Anterior cingulate cortex (tissue), 58 donors: ENCODE measurements around the gene MRPL16.
"Not testable (repeated sequence)": the region's sequence is repeated elsewhere in the genome, so short reads cannot be mapped to it uniquely, and the experiment has no call there.

Experiments used
- DNase-seq, 58 donors: peaks; one replicate each; lab custom pipeline; 2025; lab: John Stamatoyannopoulos, UW

The MRPL16 gene

DNA sequence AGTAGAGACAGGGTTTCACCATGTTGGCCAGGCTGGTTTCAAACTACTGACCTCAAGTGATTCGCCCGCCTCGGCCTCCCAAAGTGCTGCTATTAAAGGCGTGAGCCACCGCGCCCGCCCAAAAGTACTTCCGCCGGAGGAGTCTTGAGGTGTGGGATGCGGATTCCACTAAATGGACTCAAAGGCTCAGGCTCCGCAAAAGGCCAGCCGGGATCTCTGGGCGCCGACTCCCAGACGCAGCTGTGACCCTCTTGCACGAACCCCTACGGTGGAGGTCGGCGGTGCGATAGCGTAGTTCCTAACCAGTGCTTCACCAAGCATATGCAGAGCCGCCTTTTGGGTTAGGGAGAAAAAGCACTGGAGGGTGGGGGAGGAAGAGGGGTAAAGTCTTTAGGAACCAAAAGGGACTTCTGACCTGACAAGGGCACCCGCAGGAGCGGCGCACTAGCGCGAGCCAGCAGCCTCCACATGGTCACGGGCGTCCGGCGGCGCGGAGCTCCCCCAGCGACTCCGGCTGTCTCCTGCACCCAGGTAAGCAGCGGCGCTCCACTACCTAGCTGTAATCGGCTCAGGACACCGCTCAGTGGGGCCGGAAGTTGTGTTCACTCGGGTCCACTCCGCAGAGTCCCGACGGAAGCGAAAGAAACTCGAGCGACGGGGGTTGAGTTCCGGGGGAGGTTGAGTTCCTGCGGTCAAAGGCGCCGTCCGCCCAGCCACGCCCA, at the start of gene MRPL16:
TSS of gene MRPL16 (minus strand) at position 590 of the 722 bp plus-strand sequence. CDS start at position 470, 120 bp downstream.
- DNase-seq = peak in 57 of 58 donors; percentile 32 to 94 (median 76)

DNA sequence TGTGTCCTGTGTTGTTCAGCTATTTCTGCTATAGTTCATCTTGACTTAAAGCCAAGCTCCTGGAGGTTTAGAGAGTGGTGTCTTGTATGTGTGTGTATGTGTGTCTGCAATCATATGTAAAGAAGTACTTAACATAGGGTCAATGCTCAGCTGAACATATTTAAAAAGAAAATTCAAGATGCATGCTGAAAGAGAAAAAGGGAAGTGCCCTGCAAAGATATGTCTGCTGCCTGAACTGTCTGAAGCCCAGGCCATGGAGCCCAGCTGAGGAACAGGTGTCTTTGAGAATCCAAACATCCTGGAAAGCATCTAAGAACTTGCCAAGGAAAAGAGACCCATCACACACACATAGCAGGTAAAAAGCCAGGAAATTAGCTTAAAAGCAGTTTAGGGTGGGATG, 49.1 kb upstream of the MRPL16 start:
- DNase-seq = no peak

DNA sequence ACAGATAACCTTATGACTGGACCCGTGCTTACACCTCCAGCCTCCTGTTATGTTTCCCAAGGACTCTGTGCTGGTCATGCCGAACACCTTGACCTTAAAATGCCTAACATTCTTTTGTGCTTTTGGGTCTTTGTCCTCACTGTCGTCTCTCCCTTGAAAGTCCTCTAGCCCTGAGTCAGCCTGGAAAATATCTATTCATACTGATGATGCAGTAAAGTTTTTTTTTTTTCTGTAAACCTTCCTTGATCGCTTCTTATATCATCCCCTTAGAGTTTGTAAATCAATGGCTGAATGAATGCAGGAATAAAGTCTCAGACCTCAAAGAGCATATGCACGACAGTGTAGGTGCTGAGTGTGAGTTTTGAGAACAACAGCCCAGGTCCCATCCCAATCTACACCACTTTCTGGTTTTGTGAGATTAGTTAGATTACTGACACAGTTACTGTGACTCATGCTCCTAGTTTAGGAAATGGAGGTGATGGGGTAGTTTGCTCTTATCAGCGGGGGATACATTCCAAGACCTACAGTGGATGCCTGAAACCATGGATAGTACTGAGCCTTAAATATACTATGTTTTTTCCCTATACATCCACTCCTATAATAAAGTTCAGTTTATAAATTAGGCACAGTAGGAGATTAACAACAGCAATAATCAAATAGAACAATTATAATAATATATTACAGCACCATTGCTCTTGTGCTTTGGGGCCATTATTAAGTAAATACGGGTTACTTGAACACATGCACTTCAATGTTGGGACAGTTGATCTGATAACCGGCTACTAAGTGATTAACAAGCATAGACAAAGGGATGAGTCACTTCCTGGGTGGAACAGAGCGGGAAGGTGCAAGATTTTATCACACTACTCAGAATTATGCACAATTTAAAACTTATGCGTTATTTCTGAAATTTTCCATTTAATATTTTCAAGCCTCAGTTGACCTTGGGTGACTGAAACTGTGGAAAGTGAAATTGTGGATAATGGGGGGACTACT, 47.2 kb upstream of the MRPL16 start:
- no peak for DNase-seq

DNA sequence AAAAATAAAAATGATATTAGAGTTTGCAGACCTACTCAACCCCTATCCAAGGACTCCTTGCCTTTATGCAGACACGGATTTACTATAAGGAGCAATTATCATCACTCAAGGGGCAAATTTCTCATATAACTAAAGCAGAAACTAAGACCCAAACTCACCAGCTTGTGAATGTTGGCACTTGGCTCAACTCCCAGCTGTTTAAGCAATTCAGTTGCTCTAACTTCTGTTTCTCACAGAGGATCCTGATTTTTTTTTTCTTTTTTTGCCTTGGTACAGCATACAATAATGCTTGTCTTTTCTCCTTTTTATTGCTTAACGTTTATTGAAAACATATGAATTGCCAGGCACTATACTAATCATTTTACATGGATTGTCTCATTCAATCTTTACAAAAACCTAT, 44.3 kb upstream of the MRPL16 start:
- DNase-seq = no peak

DNA sequence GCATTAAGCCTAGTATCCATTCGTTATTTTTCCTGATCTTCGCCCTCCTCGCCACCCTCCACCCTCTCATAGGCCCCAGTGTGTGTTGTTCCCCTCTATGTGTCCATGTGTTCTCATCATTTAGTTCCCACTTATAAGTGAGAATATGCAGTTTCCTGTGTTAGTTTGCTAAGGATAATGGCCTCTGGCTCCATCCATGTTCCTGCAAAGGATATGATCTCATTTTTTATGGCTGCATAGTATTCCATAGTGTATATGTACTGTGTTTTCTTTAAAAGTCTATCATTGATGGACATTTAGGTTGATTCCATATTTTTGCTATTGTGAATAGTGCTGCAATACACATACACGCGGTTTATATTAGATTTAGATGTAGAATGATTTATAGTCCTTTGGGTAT, 40.8 kb upstream of the MRPL16 start:
- DNase-seq = not testable (repeated sequence)

DNA sequence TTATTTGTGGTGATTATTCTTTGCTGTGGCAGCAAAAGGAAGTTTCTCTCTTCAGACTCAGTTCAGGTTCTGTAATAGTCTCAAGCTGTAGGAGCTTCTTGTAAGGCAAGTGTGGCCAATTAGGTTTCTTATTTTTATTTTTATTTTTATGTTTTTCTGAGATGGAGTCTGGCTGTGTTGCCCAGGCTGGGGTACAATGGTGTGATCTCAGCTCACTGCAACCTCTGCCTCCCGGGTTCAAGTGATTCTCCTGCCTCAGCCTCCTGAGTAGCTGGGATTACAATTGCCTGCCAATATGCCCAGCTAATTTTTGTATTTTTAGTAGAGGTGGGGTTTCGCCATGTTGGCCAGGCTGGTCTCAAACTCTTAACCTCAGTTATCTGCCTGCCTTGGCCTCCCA, 39.0 kb upstream of the MRPL16 start:
- not testable (repeated sequence) for DNase-seq

DNA sequence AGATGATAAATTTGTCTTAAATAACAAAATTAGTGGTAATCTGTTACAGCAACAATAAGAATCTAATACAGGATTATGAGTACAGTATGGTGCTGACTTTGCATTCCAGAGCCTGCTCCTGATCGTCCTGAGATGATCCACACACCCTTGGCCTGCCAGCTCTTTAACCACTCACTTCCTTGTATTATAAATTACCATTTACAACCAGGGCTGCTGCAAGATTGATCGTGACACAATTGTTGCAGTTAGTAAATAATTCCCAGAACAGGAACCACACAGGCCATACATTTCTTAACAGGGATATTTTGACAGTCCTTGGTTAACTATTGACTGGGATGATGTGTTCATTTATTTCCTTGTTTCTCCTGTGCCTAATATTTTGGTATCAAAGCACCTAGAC, 38.6 kb upstream of the MRPL16 start:
- no peak for DNase-seq

DNA sequence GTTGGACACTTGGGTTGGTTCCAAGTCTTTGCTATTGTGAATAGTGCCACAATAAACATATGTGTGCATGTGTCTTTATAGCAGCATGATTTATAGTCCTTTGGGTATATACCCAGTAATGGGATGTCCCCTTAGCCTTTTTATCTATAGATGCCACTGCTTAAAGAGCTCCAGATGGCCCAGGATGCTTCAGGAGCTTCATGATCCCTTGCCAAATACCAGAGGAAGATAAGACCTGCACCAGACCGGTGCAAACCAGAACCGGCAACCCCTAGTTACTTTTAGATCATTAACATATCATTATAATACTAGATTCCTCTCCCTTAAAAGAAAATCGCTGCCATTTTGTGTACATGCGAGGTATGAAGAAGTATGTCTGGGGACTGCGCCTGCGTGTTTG, 37.9 kb upstream of the MRPL16 start:
- not testable (repeated sequence) for DNase-seq

DNA sequence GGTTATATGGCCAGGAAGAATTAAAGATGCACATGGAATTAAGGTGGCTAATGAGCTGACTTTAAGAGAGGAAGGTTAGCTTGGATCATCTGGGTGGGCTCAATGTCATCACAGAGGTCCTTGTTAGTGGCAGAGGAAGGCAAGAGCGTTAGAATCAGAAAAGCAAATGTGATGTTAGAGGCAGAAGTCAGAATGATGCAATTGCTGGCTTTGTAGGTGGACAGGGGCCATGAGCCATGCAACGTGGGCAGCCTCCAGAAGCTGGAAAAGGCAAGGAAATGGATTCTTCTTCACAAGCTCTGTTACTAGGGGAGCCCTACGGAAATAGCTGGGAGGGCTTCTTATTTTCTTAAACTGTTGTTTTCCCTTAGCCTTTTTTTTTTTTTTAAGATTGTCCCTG, 37.0 kb upstream of the MRPL16 start:
- no peak for DNase-seq

DNA sequence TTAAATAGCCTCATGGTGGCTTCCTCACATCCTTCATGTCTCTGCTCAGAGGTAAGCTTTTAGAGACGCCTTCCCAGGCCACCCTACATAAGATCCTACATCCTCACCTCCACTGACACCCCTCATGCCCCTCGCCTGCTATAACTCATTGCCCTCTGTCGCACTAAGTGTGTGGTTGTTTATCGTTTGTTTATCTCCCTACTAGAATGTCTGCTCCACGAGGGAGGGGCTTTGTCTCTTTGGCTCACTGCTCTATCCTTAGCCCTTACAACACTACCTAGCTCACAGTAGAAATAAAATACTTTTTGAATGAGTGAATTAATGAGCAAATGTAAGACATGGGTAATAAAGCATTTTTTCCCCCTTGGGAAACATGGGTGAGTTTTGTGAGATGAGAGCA, 36.0 kb upstream of the MRPL16 start:
- DNase-seq = no peak

DNA sequence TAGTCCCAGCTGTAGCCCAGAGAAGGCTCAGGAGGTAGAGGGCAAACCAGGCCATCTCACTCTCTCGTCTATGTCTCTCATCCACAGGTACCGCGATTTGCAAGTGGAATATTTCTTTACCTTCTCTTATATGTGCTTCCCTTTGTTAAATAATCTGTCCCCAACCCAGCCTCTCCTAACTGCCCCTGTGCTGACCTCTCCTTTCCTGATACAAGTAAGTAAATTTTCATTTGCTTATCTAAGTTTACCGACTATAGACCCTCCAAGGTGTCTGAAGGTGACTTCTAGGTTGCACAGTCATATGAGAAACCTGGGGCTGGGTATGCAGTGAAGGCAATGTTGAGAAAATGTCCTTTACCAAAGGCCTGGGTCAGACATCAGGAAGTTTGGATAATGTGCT, 34.8 kb upstream of the MRPL16 start, which contains the start of gene CBLIF:
TSS of gene CBLIF (minus strand) at position 101 of the 400 bp plus-strand sequence. CDS start at position 55, 46 bp downstream.
- no peak for DNase-seq

DNA sequence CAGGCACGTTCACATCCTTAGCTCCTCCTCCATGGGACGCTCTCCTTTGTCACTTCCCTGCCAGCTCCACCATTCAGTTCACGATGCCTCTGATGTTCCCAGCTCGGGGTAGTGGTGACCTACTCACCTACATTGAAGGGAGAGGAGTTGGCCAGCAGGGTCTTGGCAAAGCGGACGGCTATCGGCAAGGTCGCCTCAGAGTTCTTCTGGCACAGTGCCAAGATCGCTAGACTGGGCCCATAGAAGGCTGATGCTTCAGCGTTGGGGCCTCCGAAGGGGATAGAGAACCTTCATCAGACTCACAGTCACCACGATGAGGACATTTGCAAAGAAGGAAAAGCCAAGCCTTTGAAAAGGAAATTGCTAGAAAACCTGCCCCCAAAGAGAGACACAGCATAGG, 31.7 kb upstream of the MRPL16 start:
- peak in 1 of 58 donors; percentile 0 for DNase-seq

DNA sequence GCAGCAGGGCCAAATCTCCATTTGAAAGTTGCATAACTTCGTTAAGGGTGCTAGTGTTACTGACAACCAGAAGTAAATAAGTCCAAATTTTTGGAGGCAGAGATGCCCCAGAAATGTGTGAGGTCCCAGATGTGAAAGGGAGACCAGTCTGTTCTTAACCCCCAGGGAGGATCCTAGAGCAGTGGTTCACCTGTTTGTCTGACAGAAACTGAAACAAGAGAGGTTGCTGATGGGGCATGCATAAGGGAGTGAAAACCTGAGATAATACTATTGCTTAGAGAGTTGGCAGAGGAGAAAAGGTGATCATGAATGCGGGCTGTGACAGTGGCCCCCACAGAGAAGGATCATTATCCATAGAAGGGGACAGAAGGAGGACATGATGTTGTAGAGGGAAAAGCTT, 30.9 kb upstream of the MRPL16 start:
- no peak for DNase-seq

DNA sequence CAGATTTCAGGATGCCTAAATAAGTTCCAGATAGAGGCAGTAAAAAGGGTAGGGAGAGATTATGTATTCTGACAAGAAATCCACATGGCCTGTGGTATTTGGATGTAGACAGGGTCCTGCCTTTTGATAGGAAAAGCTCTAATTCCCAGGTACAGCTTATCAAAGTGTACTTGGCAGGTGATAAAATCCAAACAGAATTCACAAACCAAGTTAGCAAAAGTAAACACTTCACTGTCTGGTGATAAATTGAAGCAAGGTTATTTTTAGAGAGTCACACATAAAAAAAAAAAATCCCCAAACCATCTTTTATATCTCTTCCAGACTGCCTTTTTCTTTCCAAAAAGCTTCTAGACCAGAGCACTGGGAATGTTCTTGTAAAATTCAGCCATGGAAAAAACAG, 29.0 kb upstream of the MRPL16 start:
- DNase-seq = no peak

DNA sequence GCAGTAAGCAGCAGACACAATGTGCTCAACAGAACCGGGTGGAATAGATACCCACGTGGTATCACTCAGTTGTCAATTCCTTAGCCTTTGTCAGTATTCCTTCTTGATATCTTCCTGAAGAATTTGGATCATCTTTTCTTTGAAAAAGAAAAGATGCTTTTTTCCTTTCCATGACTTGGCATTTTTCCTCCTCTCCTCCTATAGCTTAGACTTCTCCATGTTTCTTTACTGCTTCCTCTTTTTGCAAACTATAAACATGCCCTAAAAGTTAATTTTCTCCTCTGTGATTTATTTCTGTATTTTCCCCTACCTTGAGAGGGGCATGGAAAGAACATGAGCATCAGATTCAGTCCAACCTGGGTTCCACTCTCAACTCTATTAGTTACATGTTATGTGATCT, 23.0 kb upstream of the MRPL16 start:
- DNase-seq = no peak

DNA sequence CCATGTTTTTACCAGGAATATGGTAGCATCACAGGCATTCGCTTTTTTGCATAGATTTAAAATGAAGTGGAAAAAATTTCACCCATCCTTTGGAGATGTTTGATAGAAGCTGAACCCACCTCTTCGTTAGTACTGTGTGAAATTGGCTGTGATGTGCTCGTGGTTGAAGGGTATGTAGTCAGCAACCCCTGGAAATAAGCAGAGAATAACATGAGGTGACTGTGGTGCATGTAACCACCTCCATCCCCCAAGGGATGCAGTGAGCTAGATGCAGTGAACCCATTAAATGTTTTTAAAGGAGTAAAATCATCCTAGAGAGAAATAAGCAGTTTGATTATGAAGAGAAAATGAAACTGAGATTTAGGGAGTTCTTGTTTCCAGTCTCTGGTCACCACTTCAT, 18.8 kb upstream of the MRPL16 start:
- no peak for DNase-seq

DNA sequence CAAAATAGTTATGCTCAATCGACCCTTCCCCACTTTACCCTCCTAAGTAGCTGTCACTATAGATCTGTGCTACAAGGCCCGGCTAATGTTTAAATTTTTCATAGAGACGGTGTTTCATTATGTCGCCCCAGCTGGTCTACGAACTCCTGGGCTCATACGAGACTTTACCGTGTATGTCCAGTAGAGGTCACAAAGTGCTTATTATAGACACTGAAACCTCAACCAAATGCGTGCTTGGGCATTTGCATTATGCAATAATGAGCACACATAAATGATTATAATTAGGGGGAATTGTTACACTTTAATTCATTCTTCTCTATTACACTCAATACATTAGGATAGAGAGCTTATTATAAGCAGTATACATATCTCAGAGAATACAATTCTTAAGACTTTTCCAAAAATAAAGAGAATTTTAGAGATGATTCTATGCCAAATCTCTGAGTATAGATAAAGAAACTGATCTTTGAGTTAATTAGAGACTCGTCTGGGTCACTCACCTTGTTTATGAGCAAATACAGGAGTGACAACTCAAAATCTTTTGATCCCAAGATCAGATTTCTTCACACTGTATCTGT, 12.5 kb upstream of the MRPL16 start:
- DNase-seq = peak in 2 of 58 donors; percentile 9 to 22

DNA sequence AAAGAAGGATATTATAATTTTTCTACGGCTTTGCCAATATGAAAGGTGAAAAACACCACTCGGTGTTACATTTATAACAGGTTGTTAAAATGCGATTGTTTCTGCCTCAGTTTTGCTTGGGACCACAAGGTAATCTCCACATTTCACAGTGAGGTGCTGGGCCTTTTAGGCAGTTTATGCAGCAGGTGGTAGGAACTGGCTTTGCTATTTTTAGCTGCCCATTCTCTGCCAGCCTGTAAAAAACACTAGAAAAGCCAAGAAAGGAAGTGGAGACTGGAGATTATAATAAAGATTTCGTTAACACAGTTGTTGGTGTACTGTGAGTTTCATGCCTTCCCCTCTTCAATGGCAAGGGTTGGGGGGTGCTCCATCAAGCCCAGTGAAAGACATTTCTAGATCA, 8.0 kb upstream of the MRPL16 start:
- DNase-seq = peak in 1 of 58 donors; percentile 8

DNA sequence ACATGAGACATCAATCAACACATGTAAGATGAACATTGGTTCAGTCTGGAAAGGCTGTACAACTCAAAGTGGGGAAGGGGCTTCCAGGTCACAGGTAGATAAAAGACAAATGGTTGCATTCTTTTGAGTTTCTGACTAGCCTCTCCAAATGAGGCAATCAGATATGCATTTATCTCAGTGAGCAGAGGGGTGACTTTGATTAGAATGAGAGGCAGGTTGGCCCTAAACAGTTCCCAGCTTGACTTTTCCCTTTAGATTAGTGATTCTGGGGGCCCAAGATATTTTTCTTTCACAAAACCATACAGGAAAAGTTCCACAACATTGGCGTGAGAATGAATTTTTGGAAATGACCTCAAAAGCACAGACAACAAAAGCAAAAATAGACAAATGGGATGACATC, 5.9 kb upstream of the MRPL16 start:
- DNase-seq = not testable (repeated sequence)

DNA sequence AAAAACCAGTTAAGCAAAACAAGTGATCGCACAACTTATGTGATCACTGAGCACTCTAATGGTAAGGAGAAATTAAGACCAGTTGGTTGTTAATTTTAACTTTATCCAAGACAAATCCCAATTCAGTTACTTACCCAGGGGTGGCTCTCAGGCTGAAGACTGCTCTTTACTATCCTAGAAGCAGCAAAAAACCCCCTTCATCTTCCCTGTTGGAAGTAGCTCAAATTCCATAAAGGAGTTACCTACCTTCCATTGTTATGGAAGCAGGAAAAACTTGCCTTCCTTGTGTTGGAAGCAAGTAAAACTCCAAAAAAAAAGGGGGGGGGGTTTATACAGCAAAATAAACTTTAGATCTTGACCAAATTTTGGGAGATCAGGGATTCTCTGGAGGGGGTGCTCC, 5.2 kb upstream of the MRPL16 start:
- no peak for DNase-seq

DNA sequence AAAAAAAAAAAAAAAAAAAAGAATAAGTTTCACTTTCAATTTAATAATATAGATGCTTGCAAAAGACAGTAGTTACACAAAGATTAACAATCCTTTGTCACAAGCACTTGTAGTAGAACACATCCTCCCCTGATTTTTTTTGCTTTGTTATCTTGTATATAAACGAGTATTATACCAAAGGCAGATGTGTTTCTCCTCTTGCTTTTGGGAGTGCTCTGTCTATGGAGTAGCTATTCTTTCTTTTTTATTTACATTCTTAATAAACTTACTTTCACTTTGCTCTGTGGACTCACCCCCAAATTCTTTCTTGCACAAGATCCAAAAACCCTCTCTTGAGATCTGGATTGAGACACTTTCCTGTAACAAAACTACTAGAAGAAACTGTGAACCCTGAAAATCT, 3.4 kb upstream of the MRPL16 start:
- no peak for DNase-seq
